ENCODE data around the gene TMEM209.

TMEM209 gene

DNA sequence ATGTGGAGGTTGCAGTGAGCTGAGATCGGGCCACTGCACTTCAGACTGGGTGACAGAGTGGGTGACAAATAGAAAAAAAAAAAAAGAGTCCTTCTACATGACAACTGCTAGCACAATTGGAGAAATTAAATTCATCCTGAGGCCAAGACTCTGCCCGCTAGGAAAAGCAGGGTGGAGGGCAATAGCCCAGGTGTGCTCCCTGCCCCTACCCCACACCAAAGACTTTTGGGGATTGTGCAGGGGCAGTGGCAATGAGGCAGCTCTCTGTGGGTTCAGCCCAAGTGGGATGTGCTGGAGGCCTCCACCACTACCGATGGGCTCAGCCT, 61.3 kb downstream of the TMEM209 start:
- no peak for DNase-seq (ENCODE audit: low read depth in 2 of 2)

DNA sequence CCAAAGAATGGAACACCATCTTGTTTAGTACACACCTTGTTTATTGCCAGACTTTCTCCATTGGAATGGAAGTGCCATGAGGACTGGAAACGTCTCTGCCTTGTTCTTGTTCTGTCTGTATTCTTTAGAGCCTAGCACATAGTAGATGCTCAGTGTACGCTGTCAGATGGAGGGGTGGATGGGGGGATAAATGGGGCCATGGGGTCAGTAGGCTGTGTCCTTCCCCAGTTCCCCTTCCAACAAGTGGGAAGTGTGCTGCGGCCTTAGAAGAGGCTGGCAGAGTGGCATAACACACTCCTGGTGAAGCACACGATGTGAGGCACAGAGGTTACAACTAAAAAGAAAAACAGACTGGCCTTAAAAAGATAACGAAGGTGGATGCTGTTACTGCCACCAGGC, 61.9 kb downstream of the TMEM209 start:
- DNase-seq (ENCODE audit: low read depth in 2 of 2): no peak

DNA sequence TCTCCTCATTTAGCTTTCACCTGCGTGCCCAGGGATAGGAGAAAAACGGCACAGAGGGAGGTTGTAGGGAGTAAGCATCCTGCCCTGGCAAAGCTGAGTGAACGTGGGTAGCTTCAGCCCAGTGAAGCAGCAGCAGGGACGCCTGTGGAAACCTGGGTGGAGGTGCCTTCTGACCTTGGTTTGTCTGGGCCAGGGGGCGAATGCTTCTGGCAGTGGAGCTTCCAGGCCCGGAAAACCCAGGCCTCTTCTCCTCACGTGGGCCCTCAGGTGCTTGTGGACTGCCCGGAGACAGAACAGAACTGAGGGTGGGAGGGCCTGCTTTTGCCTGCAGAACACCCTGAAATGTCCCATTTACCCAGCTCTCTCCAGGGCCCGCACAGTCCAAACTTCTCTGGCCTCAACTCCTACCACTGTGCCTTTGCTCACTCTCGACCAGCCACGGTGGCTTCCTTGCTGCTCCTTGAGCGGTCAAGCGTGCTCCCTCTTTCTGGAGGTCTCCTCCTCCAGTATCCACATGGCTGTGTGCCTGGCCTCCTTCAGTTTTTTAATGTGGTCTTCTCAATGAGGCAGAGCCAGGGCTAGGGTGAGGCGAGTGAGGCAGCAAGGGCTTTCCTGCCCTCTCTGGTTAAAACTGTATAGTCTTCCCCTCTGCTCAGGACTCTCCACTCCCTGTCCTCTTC, 62.4 kb downstream of the TMEM209 start:
- no peak for DNase-seq (ENCODE audit: low read depth in 2 of 2)

DNA sequence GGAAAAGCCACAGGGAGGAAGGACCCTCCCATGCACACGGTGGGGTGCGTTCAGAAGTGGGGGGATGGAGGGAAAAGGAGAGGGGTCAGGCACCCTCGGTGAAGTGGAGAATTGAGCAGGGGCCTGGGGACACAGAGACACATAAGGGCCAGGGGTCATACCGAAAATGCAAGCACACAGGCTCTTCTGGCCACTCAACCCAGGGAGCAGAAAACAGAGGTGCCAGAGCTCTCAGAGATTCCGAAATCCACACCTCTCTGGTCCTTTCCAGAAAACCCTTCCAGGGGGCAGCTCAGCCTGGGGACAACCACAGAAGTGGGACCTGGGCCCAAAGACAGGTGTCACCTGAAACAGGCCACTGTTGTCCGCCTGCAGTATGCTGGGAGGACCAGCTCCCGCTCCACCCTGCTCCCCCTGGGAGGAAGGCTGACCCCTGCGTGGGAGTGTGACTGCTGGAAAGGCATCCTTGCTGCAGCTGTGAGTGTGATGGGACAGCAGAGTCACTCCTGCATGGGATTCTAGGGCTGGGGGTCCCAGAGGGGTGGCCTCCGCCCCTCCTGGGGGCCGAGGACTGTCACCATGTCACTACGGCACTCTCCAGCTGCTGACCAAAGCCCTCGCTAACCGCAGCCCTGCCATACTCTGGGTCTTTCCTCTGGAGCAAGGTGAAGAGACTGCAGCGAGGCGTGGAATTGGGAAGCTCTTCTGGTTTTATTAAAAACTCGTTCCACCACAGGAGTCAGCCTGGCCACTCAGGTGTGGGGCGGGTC, 63.1 kb downstream of the TMEM209 start:
- no peak for DNase-seq (ENCODE audit: low read depth in 2 of 2)

DNA sequence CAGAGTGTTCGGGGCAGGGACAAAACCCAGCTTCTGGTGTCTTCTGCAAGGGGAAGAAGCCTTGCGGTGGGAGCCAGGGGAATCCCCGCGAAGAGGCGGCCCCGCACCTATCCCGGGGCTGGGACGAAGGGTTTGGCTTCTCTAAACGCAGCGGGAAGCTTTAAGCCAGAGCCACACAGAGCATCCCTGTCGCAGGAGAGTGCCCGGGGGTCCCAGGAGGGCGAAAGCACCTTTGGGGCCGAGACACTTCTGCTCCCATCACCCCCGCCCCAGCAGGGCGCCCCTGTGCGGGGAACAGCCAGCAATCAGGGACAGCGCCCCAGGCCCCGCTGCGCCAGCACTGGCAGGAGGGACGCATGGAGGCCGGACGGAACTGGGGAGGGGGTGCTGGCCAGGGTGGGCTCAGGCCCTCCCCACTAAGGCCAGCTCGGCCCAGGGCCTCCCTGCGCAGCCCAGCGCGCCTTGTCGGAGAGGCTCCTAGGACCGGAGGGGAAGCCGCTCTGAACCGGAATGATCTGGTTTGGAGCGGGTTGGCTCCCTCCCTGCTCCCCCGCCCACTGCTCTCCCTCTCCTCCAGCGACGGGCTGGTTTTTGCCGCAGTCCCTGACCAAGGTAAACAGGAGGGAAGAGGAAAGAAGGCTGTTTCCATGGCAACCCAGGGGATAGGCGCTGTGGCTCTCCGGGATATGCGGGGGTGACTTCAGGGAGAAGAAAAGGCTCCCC, 63.9 kb downstream of the TMEM209 start:
- peak in 1 of 2 experiments; percentile 35 for DNase-seq (ENCODE audit: low read depth in 2 of 2)

DNA sequence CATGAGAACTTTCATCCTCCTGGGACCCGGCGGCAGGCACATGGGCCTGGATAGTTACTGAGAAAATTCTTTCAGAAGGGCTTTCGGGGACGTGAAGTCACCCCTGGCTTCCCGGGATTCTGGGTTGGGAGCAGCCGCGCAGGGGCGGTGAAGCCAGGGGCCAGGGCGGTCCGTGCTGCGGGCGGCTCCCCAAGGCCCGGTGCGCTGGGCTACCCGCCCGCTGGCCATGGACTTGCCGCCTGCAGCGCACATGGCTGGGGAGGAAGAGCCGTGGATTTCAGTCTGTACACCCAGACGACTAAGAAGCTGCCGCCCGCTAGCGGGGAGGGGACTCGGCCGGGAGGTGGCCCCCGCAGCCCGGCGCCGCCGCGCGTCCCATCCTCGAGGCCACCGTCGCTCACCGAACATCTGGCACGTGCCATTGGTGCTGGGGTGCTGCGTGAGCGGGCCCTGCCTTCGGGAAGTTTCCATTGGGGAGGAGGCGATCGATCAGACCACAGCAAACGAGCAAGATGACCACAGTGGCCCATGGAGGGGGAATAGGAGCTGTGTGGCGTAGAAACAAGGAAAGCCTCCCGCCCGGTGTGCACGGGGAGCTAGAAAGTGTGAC, 64.5 kb downstream of the TMEM209 start:
- DNase-seq (ENCODE audit: low read depth in 2 of 2): no peak

DNA sequence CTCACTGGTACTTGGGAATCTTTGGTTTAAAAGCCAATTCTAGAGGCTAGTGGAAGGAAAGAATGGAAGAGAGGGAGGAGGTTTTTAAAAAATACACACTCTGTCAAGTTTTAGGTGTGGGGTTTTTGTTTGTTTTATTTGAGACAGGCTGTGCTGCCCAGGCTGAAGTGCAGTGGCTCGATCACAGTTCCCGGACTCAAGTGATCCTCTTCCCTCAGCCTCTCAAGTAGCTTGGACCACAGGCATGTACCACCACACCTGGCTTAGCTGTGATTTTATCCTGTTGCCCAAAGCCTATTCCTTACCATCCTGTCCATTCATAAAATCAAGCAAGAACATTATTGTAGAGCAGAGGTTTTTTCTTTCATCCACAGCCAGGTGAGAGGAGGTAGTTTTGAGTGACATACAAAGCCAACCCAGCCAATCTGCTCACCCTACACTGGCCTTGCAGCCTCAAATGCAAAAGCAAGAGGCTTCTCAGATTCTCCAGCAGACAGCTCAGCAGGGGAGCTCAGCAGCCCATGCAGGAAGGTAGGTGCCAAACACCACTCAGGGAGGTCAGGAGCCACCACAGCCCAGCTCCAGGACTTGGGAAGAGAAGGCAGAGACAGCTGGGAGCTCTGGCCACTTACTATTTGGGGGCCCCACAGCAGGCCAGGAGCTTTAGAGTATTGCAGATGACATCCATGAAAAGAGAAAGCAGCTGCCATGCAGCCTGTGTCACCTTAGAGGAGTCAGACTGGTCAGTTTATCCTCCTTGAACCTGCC, 65.8 kb downstream of the TMEM209 start:
- DNase-seq (ENCODE audit: low read depth in 2 of 2): no peak

DNA sequence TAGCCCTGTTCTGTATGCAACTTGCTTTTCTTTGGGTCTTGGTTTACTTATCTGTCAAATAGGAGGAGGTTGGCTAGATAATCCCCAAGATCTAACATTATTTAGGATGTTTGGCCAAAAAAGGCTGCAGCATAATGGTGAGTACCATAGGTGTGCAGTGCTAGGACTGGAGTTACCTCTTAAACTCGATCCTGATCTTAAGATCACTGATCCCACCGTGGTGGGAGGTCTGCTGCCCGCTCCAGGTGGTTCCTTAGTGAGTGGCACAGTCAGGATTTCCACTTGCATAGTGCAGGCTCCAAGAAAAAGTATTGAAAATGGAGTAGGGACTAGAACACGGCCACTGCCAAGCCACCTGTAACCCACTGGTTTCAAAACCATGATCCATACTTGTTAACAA, 68.0 kb downstream of the TMEM209 start:
- no peak for DNase-seq (ENCODE audit: low read depth in 2 of 2)

DNA sequence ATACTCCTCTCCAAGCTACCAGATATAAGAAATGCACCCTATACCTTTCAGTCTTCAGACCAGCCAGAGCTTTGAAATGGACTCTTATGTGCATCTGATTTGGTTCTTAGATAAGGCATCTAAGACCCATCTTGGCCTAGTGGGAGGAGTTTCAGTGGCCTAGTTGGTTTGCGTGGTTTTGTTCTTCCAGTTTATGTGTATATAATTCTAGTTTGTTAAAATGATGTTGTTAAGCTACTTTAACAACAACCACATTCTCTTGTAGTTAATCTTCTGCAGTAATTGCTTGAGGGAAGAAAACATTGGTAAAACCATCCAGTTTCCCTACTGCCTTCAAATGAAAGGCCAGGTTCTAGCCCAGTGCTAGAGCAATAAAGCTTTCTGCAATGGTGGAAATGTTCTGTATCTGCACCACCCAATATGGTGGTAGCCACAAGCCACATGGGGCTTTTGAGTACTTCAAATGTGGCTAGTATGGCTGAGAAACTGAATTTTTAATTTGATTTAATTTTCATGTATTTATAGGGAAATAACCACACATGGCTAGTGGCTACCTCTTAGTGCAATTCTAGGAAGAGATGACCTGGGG, 68.5 kb downstream of the TMEM209 start:
- no peak for DNase-seq (ENCODE audit: low read depth in 2 of 2)

DNA sequence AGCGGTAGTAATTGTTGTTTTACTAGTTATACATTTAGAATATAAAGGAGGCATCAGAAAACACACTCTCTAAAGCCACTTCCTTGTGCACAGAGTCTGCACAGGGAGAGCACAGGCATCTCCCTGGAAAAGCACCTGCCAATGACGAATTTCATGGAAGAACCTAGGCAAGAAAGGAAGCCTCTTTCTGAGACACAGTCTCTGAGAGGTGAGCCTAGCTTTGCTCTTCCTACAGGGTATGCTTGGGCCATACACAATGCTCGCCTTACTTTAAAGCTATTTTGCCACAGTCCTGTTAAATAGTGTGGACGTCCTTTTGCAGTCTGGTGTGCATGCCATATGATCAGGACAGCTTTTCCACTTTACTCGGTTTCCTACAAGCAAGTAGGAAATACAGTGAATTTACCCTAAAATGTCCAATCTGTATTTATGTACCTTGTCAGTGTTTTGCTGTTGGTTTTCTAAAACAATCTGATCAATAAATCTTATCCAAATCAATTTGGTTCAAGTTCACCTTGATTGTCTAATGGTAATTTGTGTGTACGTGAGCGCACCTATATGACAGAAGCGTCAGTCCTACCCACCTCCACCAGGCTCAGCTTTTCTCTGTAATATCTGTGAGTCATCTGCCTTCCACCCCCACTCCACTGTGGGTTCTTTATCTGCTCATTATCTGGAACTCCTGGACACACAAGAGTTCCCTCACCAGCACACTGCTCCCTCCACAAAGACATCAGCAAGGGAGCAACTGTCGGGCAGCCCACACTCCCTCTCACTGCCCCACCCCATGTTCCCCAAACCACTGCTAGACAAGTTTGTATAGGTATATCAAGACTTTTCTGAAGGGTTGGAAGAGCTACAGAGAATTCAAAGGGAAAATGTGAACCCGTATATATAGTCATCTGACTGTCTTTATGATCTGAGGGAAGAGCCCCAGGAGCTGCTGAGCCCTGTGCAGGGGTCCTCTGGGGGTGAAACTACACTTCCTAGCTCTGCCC, 69.7 kb downstream of the TMEM209 start:
- DNase-seq (ENCODE audit: low read depth in 2 of 2): no peak

DNA sequence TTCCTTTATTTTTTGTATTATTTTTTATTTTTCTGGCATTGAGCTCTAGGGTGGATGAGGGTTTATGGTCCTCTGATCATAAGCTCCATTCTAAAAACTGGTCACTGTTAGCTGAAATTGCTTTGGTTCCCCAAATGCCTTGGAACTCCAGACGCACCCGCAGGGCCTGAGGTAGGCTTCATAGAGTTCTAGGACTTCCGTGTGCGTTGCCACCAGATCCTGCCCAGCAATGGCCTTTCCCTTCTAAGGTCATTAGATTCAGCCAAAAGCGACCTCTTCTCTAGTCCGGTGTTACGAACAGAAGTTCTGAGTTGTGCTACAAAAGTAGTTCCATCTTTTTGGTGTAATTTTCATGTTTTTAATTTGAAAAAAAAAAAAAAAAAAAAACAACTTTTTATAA, 70.5 kb downstream of the TMEM209 start:
- no peak for DNase-seq (ENCODE audit: low read depth in 2 of 2)

DNA sequence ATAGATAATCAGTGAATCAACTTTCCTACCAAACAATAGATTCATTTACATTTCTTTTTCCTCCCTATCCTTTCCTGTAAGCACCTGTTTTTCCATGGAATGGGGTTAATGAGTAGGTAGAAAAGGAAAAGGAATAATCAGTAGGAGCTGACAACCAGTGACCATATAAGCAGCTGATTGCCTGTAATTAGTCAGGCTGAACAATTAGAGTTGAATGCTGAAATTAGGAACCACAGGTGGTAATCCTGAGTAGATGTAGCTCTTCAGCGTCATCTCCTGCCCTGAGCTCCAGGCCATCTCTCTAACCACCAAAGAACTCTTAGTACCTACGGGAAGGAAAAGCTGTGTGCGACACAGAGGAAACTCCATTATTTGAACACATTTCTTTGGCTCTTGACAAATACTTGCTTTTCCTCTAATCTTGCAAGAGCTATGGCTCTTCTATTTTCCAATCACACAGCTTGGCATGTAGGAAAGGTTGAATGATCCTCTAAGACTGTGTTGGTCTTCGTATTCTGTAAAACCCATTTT, 71.0 kb downstream of the TMEM209 start:
- DNase-seq (ENCODE audit: low read depth in 2 of 2): no peak

DNA sequence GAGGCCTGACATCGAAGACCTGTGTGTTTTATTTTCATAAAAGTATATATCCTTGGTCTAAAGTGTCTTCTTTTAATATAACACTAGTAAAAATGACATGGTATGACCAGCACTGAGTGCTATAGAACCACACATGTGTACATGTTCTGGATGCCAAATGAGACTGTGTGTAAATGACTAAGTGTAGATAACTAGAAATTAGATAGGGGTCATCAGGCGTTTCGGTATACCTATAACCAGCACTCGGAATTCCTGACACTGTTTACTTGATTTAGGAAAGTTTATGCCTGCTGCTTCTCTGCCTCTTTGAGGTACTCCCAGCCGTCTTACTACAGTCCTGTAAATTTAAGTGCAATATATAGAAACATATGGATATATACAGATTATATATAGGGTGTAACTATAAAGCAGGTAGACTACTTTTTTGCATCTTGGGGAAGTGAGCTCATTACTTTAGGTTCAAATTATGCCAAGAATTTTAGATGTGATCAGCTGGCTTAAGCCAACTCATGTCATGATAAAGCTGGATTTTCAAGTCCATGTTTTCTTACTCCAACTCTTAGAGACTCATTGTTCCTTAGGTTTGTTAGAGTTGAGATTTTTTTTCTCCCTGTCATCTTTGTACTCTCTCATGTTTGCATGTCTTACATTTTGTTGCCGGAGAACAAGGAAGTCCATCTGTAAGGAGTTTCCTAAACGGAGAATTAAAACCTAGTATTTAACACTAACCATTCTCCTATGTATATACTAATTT, 72.0 kb downstream of the TMEM209 start:
- DNase-seq (ENCODE audit: low read depth in 2 of 2): no peak

DNA sequence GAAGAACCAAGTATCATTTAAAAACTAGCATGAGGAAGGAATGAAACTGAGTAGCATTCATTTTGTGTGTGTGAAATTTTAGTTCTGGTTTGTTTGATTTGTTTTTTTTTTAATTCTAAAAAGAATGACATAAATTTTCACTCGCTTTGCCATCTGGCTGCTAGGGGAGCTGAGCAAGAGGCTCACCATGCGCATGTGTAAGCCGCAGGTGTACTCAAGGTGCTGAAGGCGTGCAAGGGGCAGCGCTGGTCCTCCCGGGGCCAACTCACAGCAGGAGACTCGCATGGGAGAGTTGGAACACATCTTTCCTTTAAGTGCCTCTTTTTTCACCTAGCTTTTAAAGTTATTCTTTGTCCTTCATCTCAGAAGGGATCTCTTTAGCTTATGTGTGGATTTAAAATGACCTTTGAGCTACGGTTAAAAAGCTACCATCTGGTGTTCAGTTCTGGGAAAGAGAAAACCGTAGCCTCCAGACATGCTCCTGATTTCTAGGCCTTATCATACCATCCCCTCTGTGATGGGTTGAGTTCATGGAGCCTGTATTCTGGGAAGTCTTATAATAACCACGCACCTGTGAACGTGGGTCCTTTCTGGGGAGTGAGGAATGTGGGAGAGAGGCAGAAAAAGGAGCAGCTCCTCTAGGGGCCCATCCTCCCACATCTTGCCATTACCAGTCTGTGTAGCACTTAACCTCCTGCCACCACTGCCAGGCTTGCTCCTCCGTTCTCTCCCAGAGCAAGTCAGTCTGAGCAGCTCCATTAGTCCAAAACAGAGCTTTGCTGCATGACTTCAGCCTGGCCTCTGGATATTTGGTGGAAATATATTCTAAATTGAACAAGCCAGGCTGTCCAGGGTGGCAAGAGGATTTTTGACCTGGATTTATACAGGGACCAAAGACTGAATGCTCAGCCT, 73.0 kb downstream of the TMEM209 start:
- no peak for DNase-seq (ENCODE audit: low read depth in 2 of 2)

DNA sequence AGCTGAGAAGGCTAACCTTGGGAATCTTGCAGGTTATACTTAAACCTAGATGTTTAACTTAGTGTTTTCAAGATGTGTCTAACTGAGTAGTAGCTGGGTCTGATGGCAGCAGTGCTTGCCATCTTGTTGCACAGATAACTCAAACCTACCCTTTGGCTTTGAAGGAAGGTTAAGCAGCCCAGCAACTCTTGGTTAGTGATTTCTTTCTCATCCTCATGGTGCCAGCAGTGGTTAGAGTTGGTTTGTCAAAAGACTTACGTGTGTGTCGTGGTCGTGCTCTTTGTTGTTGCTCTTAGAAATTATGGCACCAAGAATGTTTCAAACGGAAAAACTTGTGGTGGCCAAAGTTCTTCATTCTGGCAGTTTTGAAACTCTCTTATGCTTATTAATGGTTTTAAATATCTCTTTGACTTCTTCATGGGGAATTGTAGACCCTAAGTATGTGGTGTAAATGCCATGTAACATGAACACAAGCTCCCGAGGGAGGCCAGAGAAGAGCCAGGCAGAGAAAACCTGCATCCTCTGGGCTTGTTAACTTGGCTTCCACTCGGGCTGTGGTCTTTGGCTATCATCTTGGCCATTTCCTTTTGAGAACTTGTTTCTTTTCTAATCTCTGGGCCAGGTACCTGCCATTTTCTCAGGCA, 73.9 kb downstream of the TMEM209 start:
- no peak for DNase-seq (ENCODE audit: low read depth in 2 of 2)

DNA sequence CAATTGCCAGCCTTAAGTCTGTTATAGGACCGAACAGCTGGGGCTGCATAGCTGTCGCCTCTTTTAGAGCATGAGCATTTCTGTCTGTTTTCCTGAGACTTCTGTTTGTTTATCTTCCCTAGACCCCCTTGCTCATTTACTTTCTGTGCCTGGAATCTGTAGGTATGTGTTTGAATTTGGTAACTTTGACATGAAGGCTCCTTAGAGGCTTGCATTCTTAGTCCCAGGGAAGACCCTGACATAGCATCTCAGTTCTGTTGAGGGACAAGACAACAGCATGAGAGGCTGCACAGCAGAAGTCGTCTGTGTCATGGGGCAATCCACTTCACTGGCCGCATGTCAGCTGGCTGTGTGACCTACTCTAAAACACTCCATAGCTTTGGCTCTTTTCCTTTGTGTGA, 76.2 kb downstream of the TMEM209 start:
- DNase-seq (ENCODE audit: low read depth in 2 of 2): no peak

DNA sequence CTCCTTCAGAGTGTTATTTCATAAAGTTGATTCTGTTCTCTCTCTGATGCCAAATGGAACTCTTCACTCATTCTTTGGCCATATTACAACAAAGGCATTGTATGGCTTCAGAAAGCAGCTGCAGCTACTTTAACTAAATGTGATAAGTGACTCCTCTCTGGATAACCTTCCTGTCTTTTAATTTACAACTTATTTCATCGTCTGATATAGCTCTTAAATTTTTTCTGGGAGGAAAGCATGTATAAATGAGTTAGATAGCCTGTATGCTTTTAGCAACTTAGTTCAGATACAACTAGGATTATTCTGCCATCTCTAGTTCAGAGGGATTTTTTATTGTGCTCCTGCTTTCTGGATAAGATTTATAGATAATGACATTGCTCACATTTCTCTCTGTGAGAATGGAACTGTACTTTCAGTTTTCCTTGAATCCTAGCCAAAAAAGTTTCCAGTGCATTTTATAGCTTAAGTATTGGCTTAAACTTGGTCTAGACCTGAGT, 77.3 kb downstream of the TMEM209 start:
- peak; percentile 50 to 51 for DNase-seq (ENCODE audit: low read depth in 2 of 2)

Data from fibroblast of skin of left quadriceps (primary cell).